ENCODE results near the gene FRMPD4.

The FRMPD4 gene

DNA sequence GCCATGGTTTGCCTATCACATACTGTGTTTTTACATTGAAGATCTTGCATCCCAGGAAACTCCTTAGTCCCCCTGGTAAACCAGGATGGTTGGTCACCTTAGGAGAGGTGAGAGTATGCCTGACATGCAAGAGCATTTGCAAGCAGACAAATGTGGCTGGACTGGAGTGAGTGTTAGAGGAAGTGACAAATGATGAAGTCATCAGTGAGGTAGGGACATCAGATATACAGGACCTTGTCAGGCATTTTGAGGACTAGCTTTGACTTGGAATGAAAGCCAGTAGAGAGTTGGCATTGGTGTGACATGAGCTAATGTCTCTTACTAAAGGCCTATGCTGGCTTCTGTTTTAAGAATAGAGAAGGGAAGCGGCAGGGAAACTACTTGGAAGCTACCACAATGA is 124.9 kb downstream of the FRMPD4 start:
- in situ Hi-C loops (cut with MboI; ENCODE audit: low pct_unique_long_range_greater_than_20kb, low sequenced_read_pairs, unreplicated experiment): no loop called here
- no peak for DNase-seq (ENCODE audit: low spot score)
- TF ChIP-seq, protein P1, sequence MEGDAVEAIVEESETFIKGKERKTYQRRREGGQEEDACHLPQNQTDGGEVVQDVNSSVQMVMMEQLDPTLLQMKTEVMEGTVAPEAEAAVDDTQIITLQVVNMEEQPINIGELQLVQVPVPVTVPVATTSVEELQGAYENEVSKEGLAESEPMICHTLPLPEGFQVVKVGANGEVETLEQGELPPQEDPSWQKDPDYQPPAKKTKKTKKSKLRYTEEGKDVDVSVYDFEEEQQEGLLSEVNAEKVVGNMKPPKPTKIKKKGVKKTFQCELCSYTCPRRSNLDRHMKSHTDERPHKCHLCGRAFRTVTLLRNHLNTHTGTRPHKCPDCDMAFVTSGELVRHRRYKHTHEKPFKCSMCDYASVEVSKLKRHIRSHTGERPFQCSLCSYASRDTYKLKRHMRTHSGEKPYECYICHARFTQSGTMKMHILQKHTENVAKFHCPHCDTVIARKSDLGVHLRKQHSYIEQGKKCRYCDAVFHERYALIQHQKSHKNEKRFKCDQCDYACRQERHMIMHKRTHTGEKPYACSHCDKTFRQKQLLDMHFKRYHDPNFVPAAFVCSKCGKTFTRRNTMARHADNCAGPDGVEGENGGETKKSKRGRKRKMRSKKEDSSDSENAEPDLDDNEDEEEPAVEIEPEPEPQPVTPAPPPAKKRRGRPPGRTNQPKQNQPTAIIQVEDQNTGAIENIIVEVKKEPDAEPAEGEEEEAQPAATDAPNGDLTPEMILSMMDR (IDR thresholded peaks at IDR 0.05; ENCODE audit: extremely low read depth, insufficient read depth, missing control alignments): no peak

DNA sequence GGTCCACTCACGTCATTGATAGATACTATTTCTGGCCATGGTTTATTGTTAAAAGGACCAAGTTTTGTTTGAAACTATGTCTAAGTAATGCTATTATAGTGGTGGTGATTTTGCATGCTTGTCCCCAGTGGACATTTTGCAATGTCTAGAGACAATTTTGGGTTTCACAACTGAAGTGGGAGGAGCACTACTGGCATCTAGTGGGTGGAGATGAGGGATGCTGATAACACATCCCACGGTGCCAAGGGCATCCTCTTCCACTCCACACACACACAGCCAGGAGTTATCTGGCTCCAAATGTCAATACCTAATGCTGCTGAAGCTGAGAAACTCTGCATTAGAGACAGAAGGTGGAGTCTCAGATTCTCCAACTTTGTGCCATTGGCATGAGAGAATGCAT is 131.2 kb downstream of the FRMPD4 start:
- no peak for DNase-seq (ENCODE audit: low spot score)
- in situ Hi-C loops (cut with MboI; ENCODE audit: low pct_unique_long_range_greater_than_20kb, low sequenced_read_pairs, unreplicated experiment): no loop called here
- TF ChIP-seq, protein P1 (IDR thresholded peaks at IDR 0.05; ENCODE audit: extremely low read depth, insufficient read depth, missing control alignments): no peak

DNA sequence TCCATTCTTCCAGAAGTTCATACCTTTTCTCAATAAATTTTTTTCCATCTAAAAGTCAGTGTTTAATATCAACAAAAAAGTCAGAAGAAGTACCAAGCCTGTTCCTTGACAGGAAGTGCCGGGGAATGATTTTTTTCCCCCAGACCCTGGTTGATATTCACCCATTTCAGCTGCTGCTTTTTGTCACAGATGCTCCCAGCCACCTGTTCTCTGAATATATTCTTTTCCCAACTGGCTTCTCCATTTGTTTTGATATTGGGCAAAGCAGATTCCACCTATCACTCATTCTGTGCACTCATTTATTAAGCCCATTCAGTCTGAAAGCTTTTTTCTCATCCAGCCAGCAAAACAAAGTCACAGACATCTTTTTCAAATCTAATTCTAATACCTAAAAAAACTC is 139.9 kb downstream of the FRMPD4 start:
- no peak for DNase-seq (ENCODE audit: low spot score)
- TF ChIP-seq, protein P1 (IDR thresholded peaks at IDR 0.05; ENCODE audit: extremely low read depth, insufficient read depth, missing control alignments): no peak
- in situ Hi-C loops (cut with MboI; ENCODE audit: low pct_unique_long_range_greater_than_20kb, low sequenced_read_pairs, unreplicated experiment): no loop called here

DNA sequence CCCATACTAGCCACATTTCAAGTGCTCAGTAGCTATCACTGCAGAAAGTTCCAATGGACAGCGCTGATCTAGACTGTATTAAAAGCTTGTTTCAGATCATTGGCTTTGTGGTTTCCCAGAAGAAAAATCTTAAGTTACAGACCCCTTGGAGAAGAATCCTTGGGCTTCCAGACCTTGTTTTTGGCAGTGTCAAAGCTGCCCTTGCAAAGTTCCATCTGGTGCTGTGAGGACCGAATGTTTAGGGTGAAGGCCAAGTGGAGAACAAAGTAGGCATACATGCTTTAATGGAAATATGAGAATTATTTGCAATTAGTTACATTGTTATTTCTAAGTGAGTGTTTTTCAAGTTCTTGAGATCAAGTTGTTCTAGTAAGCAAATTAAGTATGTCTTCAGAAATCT is 144.7 kb downstream of the FRMPD4 start:
- in situ Hi-C loops (cut with MboI; ENCODE audit: low pct_unique_long_range_greater_than_20kb, low sequenced_read_pairs, unreplicated experiment): no loop called here
- DNase-seq (ENCODE audit: low spot score): no peak
- TF ChIP-seq, protein P1 (IDR thresholded peaks at IDR 0.05; ENCODE audit: extremely low read depth, insufficient read depth, missing control alignments): no peak

DNA sequence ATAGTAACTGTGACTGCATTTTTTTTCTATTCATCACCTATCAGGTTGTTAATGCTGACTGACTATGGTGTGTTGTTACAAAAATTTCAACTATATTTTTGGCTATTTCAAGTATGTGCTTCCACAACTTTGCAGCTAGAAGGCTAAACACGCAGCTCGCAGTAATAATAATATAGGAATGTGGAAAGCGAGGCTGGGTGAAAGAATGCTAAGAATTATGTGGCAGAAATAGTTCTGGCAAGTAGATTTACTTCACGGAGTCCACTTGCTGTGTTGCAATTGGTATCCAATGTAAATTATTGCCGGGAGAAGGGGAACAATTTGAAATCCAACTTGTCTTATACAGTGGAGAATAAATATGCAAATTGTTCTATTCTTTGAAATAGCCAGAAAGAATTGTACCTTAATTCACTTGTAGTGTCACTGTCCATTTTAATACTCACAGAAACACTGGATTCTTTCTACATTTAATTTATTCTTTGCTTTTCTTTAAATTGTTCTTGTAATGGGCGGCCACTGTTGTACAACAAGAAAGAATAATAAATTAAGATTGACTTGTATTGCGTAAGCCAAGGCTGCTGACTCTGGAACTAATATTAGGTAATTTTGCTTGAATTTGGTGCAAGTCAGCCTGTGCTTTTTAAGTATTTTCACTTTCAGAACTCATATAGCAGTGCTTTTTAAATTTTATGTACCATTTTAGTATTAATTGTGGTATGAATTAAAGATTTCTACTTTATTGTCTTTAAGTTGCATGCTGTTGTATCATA is 154.9 kb downstream of the FRMPD4 start:
- DNase-seq (ENCODE audit: low spot score): no peak
- TF ChIP-seq, protein P1 (IDR thresholded peaks at IDR 0.05; ENCODE audit: extremely low read depth, insufficient read depth, missing control alignments): no peak
- in situ Hi-C loops (cut with MboI; ENCODE audit: low pct_unique_long_range_greater_than_20kb, low sequenced_read_pairs, unreplicated experiment): no loop called here

DNA sequence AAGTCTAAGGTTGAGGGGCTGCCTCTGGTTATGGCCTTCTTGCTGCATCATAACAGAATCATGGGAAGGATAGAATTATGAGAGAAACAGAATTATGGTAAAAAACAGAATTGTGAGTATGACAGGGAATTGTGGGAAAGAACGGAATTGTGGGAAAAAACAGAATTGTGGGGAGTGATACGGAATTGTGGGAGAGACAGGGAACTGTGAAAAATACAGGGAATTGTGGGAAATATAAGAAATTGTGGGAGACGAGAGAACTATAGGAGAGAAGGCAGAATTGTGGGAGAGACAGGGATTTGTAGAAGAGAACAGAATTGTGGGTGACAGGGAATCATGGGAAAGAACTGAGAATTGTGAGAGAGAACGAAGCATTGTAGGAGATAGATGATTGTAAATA is 159.1 kb downstream of the FRMPD4 start:
- TF ChIP-seq, protein P1 (IDR thresholded peaks at IDR 0.05; ENCODE audit: extremely low read depth, insufficient read depth, missing control alignments): no peak
- DNase-seq (ENCODE audit: low spot score): no peak
- in situ Hi-C loops (cut with MboI; ENCODE audit: low pct_unique_long_range_greater_than_20kb, low sequenced_read_pairs, unreplicated experiment): no loop called here
